HG03196 (cell line): ENCODE data around the gene SYNDIG1.

ENCODE experiments used
- ATAC-seq: cut with Tn5 transposase; IDR thresholded peaks from one replicate; pipeline ENCODE4 v1.9.1; 2021; ENCODE audit not compliant: unreplicated experiment

SYNDIG1 gene

GRCh38 chr20:24522452-24523330, 53.3 kb downstream of the SYNDIG1 start:
- no peak for ATAC-seq

- ATAC-seq: no peak
These were observed 54.2 kb downstream of the SYNDIG1 start for GRCh38 chr20:24523661-24524060.

- ATAC-seq: no peak
These were observed 59.3 kb downstream of the SYNDIG1 start for GRCh38 chr20:24528583-24529368.

GRCh38 chr20:24529369-24529719, 59.9 kb downstream of the SYNDIG1 start:
- no peak for ATAC-seq

- no peak for ATAC-seq
These were observed 60.8 kb downstream of the SYNDIG1 start for GRCh38 chr20:24530131-24530680.

GRCh38 chr20:24531202-24531601, 61.8 kb downstream of the SYNDIG1 start:
- no peak for ATAC-seq

- no peak for ATAC-seq
These were observed 62.4 kb downstream of the SYNDIG1 start for GRCh38 chr20:24531631-24532419.

- no peak for ATAC-seq
These were observed 64.0 kb downstream of the SYNDIG1 start for GRCh38 chr20:24533449-24533848.

- ATAC-seq: no peak
These were observed 64.9 kb downstream of the SYNDIG1 start for GRCh38 chr20:24534282-24534681.

GRCh38 chr20:24535941-24536730, 66.7 kb downstream of the SYNDIG1 start:
- no peak for ATAC-seq

GRCh38 chr20:24537210-24537609, 67.8 kb downstream of the SYNDIG1 start:
- ATAC-seq: no peak

- no peak for ATAC-seq
These were observed 73.3 kb downstream of the SYNDIG1 start for GRCh38 chr20:24542721-24543120.

GRCh38 chr20:24543168-24543567, 73.7 kb downstream of the SYNDIG1 start:
- no peak for ATAC-seq

- no peak for ATAC-seq
These were observed 74.3 kb downstream of the SYNDIG1 start for GRCh38 chr20:24543741-24544140.

GRCh38 chr20:24544371-24544770, 74.9 kb downstream of the SYNDIG1 start:
- no peak for ATAC-seq

GRCh38 chr20:24545168-24545567, 75.7 kb downstream of the SYNDIG1 start:
- ATAC-seq: no peak

GRCh38 chr20:24546232-24546892, 76.9 kb downstream of the SYNDIG1 start:
- ATAC-seq: no peak

GRCh38 chr20:24547967-24548366, 78.5 kb downstream of the SYNDIG1 start:
- no peak for ATAC-seq

- ATAC-seq: no peak
These were observed 89.8 kb downstream of the SYNDIG1 start for GRCh38 chr20:24559114-24559732.
